Ecto neural progenitor cell (in vitro differentiated cells): Measurements from ENCODE around the gene SLC43A1.
"Not testable (repeated sequence)": the region's sequence is repeated elsewhere in the genome, so short reads cannot be mapped to it uniquely, and the experiment has no call there.

Experiments used
- DNase-seq: peaks from one replicate; pipeline ENCODE4 v3.0.0-alpha.2; 2018; ENCODE audit warnings: low spot score

SLC43A1 gene

DNA sequence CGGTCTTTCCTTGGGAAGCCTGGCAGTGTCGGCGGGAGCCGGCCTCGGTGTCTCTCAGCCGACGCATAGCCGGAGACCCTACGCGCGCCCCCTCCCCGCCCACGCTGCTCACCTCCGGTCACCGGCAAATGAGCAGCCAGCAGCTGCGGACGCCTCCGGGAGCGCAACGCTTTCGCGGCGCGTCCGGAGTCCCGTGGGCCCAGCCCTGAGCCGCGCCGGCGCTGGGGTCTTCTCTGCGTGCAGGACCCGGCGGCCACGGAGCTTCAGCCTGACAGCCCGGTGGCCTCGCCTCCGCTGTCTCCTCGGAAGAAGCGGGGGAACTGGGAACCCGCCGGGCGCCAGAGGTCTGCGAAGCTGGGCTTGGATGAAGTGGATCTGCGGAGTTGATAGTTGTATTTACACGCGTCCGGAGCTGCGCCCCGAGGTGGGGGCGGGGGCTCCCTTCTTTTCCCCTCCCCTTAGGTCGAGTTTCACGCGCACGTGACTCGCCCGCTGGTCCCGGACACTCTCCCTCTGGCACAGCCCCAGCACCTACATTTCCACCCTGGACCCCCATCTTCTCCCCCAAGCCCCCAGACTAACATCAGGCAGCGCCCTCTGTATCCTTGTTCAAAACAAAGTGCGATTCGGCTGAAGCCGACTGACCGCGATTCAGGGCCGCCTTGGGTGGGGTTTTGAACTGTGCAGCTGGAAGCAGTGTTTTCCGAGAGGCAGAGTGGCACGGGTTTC, at the start of gene SLC43A1:
SLC43A1 (minus strand) TSS at position 371 of the 729 bp plus-strand sequence. CDS start 1,591 bp downstream, outside the sequence.
- peak; percentile 67 for DNase-seq

DNA sequence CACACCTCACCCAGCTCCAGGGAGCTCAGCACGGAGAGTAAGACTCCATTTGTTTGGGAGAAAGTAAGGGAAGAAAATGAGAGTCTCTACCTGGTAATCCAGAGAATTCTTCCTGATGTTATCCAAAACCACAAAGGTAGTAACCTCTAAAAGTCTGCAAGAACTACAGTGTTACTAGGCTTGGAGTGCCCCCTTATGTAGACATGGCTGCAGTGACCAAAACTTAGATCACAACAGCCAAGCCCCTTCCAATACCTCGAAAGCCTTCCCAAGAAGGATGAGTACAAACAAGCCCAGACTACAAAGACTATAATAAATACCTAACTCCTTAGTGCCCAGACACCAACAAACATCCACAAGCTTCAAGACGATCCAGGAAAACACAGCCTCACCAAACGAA, 47.1 kb upstream of the SLC43A1 start:
- no peak for DNase-seq

DNA sequence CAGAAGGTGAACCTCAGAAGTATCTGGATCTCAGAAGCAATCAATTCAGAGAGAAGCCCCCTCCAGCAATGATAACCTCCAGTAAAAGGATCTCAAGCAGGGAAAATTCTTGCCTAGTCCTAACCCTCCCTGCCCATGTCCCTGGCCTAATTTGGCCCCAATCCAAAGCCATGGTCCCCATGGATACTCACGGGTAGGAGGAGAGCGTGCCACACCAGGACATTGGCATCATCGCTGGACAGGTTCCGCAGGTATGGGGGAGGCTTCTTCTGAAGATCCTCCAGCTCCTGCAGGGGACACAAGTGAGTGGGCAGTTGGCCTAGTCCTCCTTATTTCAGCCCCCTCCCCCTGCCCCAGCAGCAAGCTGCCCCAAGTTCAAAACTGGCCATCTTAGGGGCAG, 44.6 kb upstream of the SLC43A1 start:
- DNase-seq, result no peak

DNA sequence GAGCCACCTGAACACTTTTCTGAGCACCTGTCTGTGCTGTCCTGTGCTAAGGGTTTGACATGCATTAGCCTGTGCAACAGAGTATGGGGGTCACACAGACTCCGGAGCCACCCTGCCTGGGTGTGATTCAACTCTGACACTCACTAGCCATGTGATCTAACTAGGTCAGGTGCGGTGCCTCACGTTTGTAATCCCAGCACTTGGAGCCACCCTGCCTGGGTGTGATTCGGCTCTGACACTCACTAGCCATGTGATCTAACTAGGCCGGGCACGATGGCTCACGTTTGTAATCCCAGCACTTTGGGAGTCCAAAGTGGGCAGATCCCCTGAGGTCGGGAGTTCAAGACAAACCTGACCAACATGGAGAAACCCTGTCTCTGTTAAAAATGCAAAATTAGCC, 40.5 kb upstream of the SLC43A1 start:
- no peak for DNase-seq

DNA sequence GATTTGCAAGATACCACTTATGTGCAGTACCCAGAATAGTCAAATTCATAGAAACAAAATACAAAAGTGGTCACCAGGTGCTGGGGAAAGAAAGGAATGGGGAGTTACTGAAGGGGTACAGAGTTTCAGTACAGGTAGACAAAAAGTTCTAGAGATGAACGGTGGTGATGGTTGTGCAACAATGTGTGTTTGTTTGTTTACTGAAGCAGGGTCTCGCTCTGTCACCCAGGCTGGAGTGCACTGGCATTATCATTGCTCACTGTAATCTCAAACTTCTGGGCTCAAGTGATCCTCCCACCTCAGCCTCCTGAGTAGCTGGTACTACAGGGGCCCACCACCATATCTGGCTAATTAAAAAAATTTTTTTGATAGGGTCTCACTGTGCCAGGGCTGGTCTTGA, 39.9 kb upstream of the SLC43A1 start:
- no peak for DNase-seq

DNA sequence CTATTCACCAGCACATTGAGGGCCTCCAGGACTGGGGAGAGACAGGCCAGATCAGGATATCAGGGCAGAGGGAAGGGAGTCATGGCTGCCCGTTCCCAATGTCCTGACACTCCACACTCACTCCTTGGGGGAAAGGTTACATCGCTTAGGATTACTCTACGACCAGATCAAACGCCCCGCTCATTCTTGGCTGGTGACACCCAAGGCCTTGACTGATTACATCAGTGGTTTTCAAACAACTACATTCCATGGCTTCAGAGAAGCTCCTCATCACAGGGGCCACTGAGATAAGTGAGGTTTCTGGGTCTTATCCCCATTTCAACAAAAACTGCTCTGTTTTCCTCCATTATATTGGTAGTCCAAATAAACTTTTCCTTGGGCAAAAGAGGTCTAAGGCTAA, 37.0 kb upstream of the SLC43A1 start:
- no peak for DNase-seq

DNA sequence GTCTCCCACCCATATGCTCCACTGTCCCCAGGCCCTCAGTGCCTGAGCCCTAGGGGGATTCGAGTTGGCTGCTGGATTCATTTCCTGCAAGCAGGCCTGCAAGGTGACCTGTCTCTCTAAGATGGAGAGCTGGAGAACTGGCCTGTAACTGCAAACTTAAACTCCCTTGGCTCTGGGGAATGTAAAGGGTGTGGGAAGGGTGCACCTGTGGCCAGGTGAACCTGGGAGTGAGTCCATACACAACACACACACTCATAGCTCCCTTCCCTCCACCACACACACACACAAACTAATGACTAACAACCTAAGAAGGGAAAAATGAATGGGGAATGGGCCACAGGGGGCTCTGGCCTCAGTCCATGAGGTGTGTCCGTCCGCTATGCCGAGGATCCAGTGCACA, 36.4 kb upstream of the SLC43A1 start:
- no peak for DNase-seq

DNA sequence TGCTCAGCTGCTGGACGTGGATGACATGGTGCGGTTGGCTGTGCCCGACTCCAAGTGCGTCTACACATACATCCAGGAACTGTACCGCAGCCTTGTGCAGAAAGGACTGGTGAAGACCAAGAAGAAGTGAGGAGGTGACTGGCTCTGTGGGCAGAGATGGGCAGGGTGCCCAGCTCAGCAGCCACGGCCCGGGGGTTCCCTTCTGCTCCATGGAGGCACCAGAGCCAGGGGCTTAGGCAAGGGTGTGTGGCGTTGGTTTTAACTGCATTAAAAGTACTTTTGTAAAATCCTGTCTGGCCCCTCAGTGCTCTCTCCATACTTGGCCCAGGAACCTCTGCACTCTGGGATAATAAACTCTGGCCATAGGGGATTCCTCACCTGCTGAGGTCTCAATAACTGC, 34.5 kb upstream of the SLC43A1 start:
- no peak for DNase-seq

DNA sequence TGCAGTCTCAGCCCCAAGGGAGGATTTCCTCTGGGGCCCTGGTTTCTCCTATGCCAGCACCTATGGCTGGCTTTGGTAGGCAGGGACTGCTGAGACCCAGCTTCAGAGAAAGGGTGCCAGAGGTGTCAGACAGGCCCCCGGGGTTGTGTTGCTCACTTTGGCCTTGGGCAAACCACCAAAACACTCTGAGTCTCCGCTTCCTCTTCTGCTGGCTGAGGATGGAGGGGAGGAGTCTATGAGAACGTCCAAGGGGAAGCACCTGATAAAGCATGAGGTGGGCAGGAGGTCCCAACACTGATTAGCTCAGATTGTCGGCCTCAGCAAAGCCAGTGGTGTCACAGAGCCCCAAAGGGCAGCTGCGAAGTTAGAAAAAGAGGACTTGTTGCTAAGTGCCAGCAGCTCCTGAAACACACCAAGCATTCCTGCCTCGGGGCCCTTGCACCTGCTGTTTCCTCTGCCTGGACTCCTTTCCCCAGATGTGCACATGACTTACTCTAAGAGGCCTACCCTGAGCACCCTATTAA, 32.4 kb upstream of the SLC43A1 start:
- no peak for DNase-seq

DNA sequence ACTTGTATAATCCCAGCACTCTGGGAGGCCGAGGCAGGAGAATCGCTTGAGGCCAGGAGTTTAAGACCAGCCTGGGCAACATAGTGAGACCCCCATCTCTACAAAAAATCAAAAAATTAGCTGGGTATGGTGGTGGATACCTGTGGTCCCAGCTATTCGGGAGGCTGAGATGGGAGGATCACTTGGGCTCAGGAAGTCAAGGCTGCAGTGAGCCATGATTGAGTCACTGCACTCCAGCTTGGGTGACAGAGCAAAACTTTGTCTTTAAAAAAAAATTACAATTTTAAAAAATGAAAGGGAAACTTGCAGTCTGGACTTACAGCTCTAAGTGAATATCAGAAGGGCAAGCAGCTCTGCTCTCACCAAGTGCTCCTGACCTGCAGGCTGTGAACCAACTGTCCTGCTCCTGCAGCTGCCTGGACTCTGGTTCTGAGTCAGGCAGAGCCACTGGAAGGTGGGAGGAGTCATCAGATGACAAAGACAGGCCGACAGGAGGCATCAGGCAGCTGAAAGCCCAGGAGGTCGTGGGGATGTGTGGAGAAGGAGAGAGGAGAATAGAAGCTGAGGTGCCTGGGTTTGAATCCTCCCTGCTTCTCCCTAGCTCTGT, 31.5 kb upstream of the SLC43A1 start:
- peak; percentile 58 for DNase-seq

DNA sequence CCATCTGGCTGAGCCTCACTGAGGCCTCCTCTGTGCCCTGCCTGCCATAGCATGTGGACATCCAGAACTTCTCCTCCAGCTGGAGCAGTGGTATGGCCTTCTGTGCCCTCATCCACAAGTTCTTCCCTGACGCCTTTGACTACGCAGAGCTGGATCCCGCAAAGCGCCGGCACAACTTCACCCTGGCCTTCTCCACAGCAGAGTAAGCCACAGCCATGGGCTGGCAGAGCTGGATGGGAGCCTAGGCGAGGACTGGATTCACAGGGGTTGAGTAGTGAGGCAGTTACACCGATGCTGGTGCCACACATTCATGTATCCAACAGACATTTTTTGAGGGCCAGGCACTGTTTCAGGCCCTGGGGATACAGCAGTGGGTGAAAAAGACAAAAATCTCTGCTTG, 30.9 kb upstream of the SLC43A1 start:
- no peak for DNase-seq

DNA sequence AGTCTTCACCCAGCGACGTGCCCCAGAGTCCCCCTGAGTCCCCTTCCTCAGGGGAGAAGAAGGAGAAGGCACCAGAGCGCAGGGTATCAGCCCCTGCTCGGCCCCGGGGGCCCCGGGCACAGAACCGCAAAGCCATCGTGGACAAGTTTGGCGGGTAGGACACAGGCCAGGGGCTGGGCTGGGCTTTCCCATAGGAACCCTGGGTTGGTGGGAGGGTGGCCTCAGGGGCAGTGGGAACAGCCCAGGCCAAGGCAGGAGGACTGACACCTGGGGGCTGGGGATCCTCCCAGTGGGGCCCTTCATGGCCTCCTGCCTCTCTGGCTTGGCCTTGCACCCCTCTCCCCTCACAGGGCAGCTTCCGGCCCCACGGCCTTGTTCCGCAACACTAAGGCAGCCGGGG, 30.4 kb upstream of the SLC43A1 start:
- no peak for DNase-seq

DNA sequence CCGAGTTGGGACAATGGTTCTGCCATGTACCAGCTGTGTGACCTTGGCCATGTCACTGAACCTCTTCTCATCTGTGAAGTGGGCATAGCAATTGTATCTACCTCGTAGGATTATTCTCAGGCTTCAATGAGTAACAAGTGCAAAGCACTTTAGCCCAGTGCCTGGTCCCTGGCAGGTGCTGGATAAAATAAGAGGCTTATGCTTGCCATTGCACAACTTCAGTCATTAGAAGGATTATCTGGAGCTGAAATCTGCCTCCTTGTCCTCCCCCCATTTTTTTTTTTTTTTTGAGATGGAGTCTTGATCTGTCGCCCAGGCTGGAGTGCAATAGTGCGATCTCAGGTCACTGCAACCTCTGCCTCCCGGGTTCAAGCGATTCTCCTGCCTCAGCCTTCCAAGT, 29.1 kb upstream of the SLC43A1 start:
- no peak for DNase-seq

DNA sequence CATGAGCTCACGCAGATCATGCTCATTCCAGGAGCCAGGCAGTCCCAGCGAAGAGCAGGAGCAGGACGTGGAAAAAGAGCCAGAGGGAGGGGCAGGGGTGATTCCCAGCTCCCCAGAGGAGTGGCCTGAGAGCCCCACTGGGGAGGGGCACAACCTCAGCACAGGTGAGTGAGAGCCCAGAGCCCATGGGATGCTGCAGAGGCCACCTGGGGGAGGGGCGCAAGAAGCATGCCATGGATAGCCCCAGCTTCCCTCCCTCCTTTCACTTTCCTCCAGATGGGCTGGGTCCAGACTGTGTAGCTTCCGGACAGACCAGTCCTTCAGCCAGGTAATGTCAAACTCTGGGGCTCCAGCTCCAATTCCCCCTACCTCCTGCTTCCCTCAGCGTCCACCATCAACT, 28.1 kb upstream of the SLC43A1 start:
- no peak for DNase-seq

DNA sequence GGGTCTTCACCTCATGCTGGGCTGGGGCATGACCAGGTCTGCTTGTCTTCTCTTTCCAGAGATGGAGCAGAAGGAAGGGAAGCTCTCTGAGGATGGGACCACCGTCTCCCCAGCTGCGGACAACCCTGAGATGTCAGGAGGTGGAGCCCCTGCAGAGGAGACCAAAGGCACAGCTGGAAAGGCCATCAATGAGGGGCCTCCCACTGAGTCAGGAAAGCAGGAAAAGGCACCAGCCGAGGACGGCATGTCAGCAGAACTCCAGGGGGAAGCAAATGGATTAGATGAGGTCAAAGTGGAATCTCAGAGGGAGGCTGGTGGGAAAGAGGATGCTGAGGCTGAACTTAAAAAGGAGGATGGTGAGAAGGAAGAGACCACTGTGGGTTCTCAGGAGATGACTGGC, 27.1 kb upstream of the SLC43A1 start:
- no peak for DNase-seq

DNA sequence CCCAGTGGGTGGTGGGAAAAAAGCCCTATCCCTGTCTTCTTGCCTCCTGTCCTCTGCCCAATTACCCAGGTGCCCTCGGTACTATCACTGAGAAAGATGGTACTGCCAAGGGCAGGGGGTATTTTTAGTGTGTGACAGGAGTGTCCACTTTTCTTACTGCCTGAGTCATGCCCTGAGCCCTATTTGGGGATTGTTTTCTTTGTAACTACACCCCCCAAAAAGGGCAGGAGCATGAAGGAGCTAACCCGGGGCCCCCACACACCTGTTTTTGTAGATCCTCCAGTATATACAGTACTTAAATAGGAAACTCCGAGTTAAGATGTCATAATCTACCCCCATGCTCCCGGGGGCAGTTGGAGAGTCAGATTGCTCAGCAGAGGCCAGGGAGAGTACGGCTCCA, 25.7 kb upstream of the SLC43A1 start:
- no peak for DNase-seq

DNA sequence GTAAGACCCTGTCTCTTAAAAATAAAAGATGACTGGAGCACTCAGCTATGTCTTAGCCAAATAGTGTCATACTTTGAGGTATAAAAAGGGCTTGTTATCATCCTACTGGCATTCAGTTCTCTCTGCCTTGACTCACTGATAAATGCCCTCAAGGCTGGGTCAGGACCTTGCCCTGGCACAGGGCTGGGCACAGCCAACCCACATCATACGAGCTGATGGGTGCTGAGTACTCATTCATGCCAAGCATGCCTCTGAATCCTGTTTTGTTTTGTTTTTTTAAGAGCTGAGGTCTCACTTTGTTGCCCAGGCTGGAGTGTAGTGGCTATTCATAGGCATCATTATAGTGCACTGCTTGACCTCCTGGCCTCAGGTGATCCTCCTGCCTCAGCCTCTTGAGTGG, 23.8 kb upstream of the SLC43A1 start:
- no peak for DNase-seq

DNA sequence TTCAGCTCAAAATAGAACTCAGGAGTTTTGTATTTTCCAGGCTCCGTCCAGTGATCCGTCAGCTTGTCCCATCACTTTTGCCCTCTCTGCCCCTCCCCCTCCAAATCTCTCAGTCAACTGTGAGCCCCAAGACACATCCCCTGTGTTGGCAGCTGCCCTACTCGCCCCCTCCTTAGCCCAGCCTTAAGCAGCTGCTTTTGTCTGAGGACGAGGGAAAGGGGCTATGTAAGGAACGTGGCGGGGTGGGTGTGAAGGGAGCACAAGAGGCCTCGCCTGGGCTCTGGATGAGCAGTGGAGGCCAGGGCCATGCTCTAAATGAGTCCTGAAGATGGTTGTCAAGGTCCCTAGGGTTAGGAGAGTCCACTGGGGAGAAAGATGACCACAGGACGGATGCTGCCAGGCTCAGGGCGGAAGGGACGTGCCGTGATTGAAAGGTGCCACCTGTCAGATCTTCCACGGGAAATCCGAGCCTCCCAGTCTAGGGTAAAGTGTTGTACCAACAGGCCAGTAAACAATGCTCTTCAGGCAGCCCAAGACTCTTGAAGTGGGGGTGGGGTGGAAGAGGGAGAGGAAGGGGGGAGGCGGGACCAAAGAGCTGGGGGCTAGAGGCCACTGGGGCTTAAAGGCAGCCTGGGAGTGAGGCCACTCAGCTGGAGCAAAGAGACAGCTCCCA, 21.6 kb upstream of the SLC43A1 start, which contains the start of gene SMTNL1:
SMTNL1 (plus strand) TSS at position 649 of the 673 bp plus-strand sequence. CDS start 5,048 bp downstream, outside the sequence.
- peak; percentile 52 for DNase-seq

DNA sequence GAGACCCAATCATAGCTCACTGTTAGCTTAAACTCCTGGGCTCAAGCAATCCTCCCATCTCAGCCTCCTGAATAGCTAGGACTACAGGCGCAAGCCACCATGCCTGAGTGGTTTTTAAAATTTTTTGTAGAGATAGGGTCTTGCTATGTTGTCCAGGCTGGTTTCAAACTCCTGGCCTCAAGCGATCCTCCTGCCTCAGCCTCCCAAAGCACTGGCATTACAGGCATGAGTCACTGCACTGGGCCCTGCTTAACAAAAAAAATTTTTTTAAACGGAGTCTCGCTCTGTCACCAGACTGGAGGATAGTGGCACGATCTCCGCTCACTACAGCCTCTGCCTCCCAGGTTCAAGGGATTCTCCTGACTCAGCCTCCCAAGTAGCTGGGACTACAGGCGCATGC, 18.9 kb upstream of the SLC43A1 start:
- DNase-seq, result not testable (repeated sequence)

DNA sequence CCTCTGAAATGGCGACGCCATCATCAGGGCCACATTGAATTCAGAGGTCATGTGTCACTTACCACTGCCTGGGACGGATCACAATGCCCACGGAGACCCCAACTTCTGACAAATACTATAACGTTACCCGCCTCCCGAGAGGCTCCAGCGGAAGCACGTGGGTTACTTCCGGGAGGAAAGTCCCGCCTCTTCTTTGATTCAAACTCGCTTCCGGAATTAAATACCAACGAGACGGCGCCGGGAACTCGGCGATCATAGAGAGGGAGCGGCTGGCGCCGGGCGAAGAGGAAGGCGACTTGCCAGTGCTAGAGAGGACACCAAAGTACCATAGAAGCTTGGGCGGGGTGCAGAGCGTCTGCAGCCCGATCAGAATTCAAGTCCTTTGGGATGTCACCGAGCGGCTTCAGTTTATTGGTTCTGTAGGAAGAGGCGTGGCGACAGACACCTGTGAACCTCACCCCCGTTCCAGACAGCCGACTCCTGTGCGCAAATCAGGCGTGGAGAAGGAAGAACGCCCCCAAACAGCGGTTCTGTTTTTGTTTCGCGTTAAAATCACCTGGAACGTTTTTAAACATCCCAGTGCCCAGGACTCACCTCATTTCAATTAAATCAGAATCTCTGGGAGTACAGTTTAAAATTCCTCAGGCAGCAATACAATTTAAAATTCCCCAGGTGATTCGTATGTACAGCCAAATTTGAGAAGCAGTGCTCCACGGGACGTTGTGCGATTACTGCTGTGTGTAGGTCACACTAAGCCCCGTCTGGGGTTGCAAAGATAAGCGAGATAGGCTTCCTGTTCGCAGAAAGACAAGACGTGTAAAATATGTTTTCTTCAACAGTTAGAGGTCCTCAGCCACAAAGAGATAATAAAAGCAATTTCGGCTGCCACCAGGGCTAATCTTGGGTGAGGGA, 15.3 kb upstream of the SLC43A1 start, which contains the start of gene TIMM10:
TIMM10 (minus strand) TSS at position 159 of the 912 bp plus-strand sequence. CDS start 565 bp downstream, outside the sequence.
- DNase-seq, result peak; percentile 95

DNA sequence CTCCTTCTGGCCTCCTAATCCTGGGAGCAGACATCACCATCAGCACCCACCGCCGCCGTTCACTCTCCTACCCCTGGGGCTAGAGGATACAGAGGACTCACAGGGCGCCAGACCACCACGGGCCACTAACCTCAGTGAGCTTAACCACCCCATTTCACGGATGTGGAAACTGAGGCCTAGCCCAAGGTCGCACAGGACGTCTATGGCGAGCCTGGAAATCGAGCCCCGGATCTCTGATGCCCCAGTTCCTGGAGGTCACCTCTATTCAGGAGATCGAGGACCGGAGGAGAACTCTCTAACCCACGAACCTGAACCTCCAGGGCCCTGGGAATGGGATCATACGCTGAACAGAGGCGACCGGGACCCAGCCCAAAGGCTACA, 14.7 kb upstream of the SLC43A1 start:
- DNase-seq, result no peak

DNA sequence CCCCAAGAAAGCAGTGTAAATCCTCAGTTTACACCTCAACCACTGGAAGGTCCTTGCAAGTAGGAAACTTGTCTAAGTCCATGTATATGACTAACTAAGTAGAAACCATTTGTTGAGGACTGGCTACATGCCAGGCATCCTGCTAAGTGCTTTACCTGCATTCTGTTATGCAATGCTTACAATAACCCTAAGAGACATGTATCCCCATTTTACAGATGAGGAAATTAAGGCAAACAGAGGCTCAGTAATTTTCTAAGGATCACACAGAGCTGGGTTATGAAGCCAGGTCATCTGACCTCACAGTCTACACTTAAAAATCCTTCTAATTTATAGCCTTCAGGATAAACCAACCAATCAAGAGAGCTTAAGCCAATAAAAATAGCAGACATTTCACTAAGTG, 13.5 kb upstream of the SLC43A1 start:
- no peak for DNase-seq
